Measurements from ENCODE around the gene PRKD1.

The PRKD1 gene

DNA sequence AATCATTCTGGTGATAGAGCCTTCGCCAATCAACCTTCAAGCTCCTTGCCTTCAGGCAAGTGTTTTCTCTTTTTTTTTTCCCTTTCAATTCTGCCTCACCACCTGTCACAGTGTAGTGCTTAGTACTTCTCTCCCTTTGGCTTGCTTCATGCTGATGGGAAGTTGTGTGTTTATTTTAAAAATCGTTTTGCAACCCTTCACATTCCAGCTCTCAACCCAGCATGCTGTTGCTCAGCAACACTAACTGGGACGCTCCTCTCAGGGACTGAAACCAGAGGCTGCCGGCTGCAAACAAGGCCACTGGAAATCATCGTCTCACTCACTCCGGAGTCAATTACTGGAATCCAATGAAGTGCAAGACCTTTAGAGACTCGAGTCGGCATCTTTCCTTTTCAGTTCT lies 342.7 kb downstream of the PRKD1 start:
- no peak for ATAC-seq

GRCh38 chr14:29580763-29581162 lies 346.9 kb downstream of the PRKD1 start:
- ATAC-seq, result no peak

- no peak for ATAC-seq
Observed at GRCh38 chr14:29579838-29580237, 347.8 kb downstream of the PRKD1 start.

DNA sequence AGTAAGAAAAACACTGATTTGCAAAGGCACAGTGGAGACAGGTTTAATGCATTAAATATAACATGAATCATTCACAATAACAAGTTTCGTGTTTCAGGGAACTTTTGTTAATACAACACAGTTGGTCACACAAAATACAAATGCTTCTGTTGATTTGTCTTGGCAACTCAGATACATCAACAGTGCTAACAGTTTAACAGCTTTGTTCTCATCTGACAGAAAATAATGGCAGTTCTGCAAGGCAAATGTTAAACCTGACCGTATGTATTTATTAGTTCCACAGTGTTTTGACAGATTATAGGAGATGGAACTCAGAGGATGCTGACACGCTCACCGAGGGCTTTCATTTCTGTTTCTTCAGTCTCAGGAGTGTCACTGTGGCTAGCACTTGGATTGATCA lies 350.7 kb downstream of the PRKD1 start:
- ATAC-seq, result no peak

GRCh38 chr14:29569194-29569593 lies 358.5 kb downstream of the PRKD1 start:
- ATAC-seq, result no peak

DNA sequence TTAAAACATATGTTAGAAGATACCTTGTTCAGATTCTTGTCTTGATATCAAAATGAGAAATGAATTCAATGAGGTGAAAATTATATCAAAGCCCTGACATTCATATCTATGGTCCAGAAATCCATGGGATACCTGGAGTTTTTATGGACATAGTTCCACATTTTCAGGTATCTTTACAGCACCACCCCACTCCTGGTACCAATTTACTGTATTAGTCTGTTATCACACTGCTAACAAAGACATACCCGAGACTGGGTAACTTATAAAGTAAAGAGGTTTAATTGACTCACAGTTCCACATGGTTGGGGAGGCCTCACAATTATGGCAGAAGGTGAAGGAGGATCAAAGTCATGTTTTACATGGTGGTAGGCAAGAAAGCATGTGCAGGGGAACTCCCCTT lies 361.5 kb downstream of the PRKD1 start:
- no peak for ATAC-seq

DNA sequence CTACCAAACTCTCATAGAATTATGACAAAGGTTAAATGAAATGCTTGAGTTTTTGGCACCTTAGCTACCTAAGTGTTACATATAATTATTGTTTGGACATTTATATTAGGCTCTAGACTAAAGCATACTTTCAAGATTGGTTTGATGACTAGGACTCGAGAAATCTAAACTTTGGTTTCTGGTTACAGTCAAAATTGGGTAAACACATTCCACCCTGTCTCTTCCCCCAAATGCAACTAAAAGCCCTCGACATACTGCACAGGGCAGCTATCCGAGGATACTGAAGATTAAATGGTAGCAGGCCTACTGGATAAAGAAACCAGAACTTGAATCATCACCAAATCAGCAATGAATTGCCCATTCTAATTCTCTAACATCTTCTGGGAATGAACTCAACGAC lies 369.1 kb downstream of the PRKD1 start:
- no peak for ATAC-seq

- no peak for ATAC-seq
Observed at GRCh38 chr14:29554335-29554734, 373.3 kb downstream of the PRKD1 start.

DNA sequence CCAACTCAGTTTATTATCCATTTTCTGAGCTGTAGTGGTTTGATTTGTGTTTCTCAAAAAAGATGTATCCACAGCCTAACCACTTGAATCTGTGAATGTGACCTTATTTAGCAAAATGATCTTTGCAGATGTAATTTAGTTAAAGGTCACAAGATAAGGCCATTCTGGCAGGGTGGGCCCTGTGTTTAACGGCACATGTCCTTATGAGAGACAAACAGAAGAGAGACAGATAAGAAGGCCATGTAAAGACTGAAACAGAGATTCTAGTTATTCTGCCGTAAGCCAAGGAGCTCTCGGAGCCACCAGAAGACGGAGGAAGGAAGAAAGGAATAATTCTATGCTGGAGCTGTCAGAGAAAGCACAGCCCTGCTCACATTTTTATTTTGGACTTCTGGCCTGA lies 374.2 kb downstream of the PRKD1 start:
- no peak for ATAC-seq

DNA sequence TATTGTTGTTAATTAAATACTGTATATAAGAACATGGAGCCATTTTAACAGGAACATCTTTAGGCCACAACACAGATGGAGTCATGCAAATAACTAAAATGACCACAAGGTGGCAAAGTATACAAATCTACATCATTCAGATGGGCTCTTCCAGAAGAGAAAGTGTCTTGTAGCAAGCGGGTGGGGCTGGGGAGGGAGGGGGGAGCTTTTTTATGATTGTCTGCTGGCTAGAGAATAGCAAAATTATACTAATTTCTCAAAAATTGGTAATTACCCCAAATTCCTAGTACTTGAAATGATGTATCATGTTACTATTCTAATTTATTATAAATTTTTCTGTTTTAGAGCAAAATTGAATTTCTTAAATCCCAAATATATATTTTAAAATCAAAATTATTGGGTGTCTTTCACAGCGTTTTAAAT lies 378.7 kb downstream of the PRKD1 start:
- ATAC-seq, result no peak

- no peak for ATAC-seq
Observed at GRCh38 chr14:29545714-29546113, 381.9 kb downstream of the PRKD1 start.

DNA sequence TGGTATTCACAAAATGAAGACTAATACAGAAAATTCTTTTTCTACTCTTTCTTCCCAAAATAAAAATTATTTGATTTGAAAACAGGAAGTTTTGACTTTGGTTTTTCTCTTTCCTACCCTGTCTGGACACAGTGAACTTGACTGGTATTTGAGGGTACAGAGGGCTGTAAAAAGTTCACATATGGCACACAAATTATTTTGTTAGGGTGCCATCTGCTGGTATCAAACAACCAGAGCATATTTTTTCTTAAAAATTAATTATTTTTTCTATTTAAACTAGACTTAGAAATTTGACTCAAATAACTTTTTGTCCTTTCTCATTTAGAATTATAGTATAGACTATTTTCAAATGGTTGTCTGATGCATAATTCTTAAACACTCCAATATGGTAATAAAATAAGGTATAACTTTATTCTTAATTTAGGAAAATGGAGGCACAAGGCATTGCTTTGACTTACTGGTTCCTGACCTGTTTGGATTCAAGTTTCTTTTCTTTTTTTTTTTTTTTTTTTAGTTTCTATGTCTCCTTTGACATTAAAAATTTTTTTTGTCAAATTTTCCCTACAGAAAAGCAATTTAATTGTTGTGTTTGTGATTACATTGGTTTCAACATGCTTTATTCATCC lies 390.6 kb downstream of the PRKD1 start:
- ATAC-seq, result no peak

- no peak for ATAC-seq
Observed at GRCh38 chr14:29529418-29529817, 398.2 kb downstream of the PRKD1 start.

- no peak for ATAC-seq
Observed at GRCh38 chr14:29528889-29529288, 398.8 kb downstream of the PRKD1 start.

DNA sequence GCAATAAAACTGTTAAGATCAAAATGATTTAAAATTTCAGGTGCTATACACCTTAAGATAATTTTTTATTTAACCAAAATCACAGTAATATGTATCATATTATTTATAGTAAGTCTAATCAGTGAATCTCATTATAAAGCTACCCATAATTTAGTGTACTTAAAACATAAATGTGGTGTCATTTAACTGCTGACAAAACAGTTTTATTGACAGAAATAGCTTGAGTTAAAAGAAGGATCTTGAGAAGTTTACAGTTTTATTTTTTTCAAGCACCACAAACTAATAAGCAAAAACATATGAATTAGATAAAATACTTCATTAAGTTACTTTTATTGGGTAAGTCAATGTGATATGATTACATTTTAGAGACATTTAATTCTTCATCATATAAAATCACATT lies 400.4 kb downstream of the PRKD1 start:
- no peak for ATAC-seq

Data from activated CD4-positive, CD25-positive, alpha-beta regulatory T cell treated with anti-CD3 and anti-CD28 coated beads, Interleukin-2, amount 50 U/mL, for 24 hours (primary cell).